SK-N-SH (cell line): ENCODE data around the gene DAP. TPM values are rescaled to one million over a fixed set of nuclear protein-coding genes. Genes with fewer than 3 reads are reported as not detected.

Source experiments
- CTCF ChIA-PET: fragments of 300-600, 350-600 bp; formaldehyde crosslinking; extraction: SDS; loops from one replicate; lab custom pipeline; 2021; lab: Yijun Ruan, JAX
- POLR2A ChIA-PET: fragments of 350-600 bp; sonication (Branson Sonifier 250); formaldehyde crosslinking; extraction: SDS; loops from one replicate; lab custom pipeline; 2020; ENCODE audit warnings: antibody characterized with exemption, inconsistent platforms; lab: Yijun Ruan, JAX
- DNase-seq: peaks from one replicate; pipeline ENCODE4 v3.0.0; 2012
- H2AFZ ChIP-seq: fragments of 200-600 bp; sonication (generic); 2 replicates; pipeline ENCODE4 v1.8.1; 2016; ENCODE audit warnings: antibody characterized with exemption, mild to moderate bottlenecking, low read depth
- H3F3A ChIP-seq: fragments of 200-600 bp; sonication (generic); replicated peaks from 2 replicates; pipeline ENCODE3; 2016; ENCODE audit warnings: antibody characterized with exemption, mild to moderate bottlenecking; ENCODE audit not compliant: insufficient read depth
- H3K27ac ChIP-seq, 2 experiments: fragments of 200-500 bp in 1 of 2; fragments of 200-600 bp in 1 of 2; sonication (Bioruptor generic) in 1 of 2; sonication (generic), shearing (Covaris generic) in 1 of 2; 2 replicates each; pipeline versions ENCODE4 v1.5.1 to v1.6.1; 2014 to 2016; ENCODE audit warnings: low read depth in 2 of 2, inconsistent platforms in 1 of 2, low read length in 1 of 2, mild to moderate bottlenecking in 1 of 2, mixed read lengths in 1 of 2
- H3K27me3 ChIP-seq: fragments of 200-600 bp; sonication (generic), shearing (Covaris generic); 2 replicates; pipeline ENCODE4 v1.6.1; 2016; ENCODE audit warnings: mixed run types; ENCODE audit not compliant: insufficient read depth
- H3K36me3 ChIP-seq, 2 experiments: fragments of 200-500 bp in 1 of 2; fragments of 200-600 bp in 1 of 2; sonication (Bioruptor generic) in 1 of 2; sonication (generic) in 1 of 2; replicated peaks in 1 of 2; 2 replicates each; pipeline versions ENCODE3 to v1.5.1; 2014 to 2016; ENCODE audit warnings: low read length in 1 of 2, mild to moderate bottlenecking in 1 of 2; ENCODE audit not compliant: insufficient read depth in 2 of 2, control insufficient read depth in 1 of 2
- H3K4me1 ChIP-seq, 2 experiments: fragments of 200-500 bp in 1 of 2; fragments of 200-600 bp in 1 of 2; sonication (Bioruptor generic) in 1 of 2; sonication (generic), shearing (Covaris generic) in 1 of 2; 2 replicates each; pipeline versions ENCODE4 v1.5.1 to v1.6.1; 2014 to 2016; ENCODE audit warnings: low read depth in 1 of 2, low read length in 1 of 2, mixed run types in 1 of 2; ENCODE audit not compliant: insufficient read depth in 2 of 2, control insufficient read depth in 1 of 2
- H3K4me2 ChIP-seq: fragments of 200-600 bp; sonication (generic), shearing (Covaris generic); 2 replicates; pipeline ENCODE4 v1.6.1; 2017; ENCODE audit warnings: mixed run types
- H3K4me3 ChIP-seq, 2 experiments: fragments of 200-500 bp in 1 of 2; fragments of 200-600 bp in 1 of 2; sonication (Bioruptor generic) in 1 of 2; sonication (generic), shearing (Covaris generic) in 1 of 2; 2 replicates each; pipeline versions ENCODE4 v1.5.1 to v1.8.1; 2014 to 2016; ENCODE audit warnings: low read depth in 2 of 2, inconsistent platforms in 1 of 2, low read length in 1 of 2, mild to moderate bottlenecking in 1 of 2, mixed read lengths in 1 of 2, moderate library complexity in 1 of 2
- H3K79me2 ChIP-seq: fragments of 200-600 bp; sonication (generic); 2 replicates; pipeline ENCODE4 v1.8.1; 2017; ENCODE audit warnings: mild to moderate bottlenecking; ENCODE audit not compliant: insufficient read depth
- H3K9ac ChIP-seq: fragments of 200-600 bp; sonication (generic); 2 replicates; pipeline ENCODE4 v1.6.1; 2017; ENCODE audit warnings: mixed run types
- H3K9me2 ChIP-seq: fragments of 200-600 bp; sonication (generic); 2 replicates; pipeline ENCODE4 v1.6.1; 2017; ENCODE audit warnings: mixed run types
- H3K9me3 ChIP-seq: fragments of 200-600 bp; sonication (generic); 2 replicates; pipeline ENCODE4 v1.6.1; 2017; ENCODE audit warnings: mixed run types, mild to moderate bottlenecking, moderate library complexity
- H4K20me1 ChIP-seq: fragments of 200-600 bp; sonication (generic); 2 replicates; pipeline ENCODE4 v1.6.1; 2017; ENCODE audit warnings: mild to moderate bottlenecking, mixed run types; ENCODE audit not compliant: insufficient read depth
- CHD2 ChIP-seq: fragments of 150-350 bp; IDR thresholded peaks from 2 replicates; pipeline ENCODE4 v1.6.1; 2018; ENCODE audit warnings: low read length; ENCODE audit not compliant: partially characterized antibody
- CTCF ChIP-seq: fragments of 200-600 bp; sonication (generic); IDR thresholded peaks from 2 replicates; pipeline ENCODE4 v1.6.1; 2017; ENCODE audit warnings: antibody characterized with exemption, mild to moderate bottlenecking, moderate library complexity
- ELF1 ChIP-seq: IDR thresholded peaks from 2 replicates; pipeline ENCODE4 v1.4.0; 2012
- FOSL2 ChIP-seq: IDR thresholded peaks from 2 replicates; pipeline ENCODE4 v1.4.0; 2012; ENCODE audit warnings: low read depth, mild to moderate bottlenecking, moderate library complexity, borderline replicate concordance
- FOXM1 ChIP-seq: IDR thresholded peaks from 2 replicates; pipeline ENCODE4 v1.4.0; 2012; ENCODE audit warnings: low read depth, mild to moderate bottlenecking
- GATA2 ChIP-seq: sonication (generic); formaldehyde crosslinking; IDR thresholded peaks from 2 replicates; pipeline ENCODE4 v1.5.0; 2020; ENCODE audit warnings: mild to moderate bottlenecking, missing genetic modification reagents
- IRF3 ChIP-seq: fragments of 150-350 bp; IDR thresholded peaks from 2 replicates; pipeline ENCODE4 v1.6.1; 2016; ENCODE audit warnings: mild to moderate bottlenecking, low read depth, low read length
- MEF2A ChIP-seq: IDR thresholded peaks from 2 replicates; pipeline ENCODE4 v1.4.0; 2012; ENCODE audit warnings: low read depth, borderline replicate concordance
- MXI1 ChIP-seq: IDR thresholded peaks from 2 replicates; pipeline ENCODE4 v1.6.1; 2012; ENCODE audit warnings: mild to moderate bottlenecking, low read depth, low read length, improper control_type of control experiment
- NRF1 ChIP-seq: IDR thresholded peaks from 2 replicates; pipeline ENCODE4 v1.6.1; 2012; ENCODE audit warnings: low read depth, mild to moderate bottlenecking, low read length
- PBX3 ChIP-seq: IDR thresholded peaks from 2 replicates; pipeline ENCODE4; 2012
- RAD21 ChIP-seq: IDR thresholded peaks from 2 replicates; pipeline ENCODE4 v1.6.1; 2012; ENCODE audit warnings: mild to moderate bottlenecking, low read length
- RXRA ChIP-seq: IDR thresholded peaks from 2 replicates; pipeline ENCODE4 v1.4.0; 2012; ENCODE audit warnings: low read depth, mild to moderate bottlenecking, borderline replicate concordance
- SIN3A ChIP-seq: IDR thresholded peaks from 2 replicates; pipeline ENCODE4 v1.6.1; 2012; ENCODE audit warnings: low read depth, mild to moderate bottlenecking, low read length, moderate library complexity, borderline replicate concordance
- TCF12 ChIP-seq: IDR thresholded peaks from 2 replicates; pipeline ENCODE4 v1.4.0; 2012
- WGBS: methylation state at CpG from one replicate; pipeline ENCODE4 v1.1.6; 2017; ENCODE audit warnings: low lambda C conversion rate; 5-methylcytosine and 5-hydroxymethylcytosine counted together
- polyA plus RNA-seq, 3 experiments: library from polyadenylated mRNA; depleted of rRNA; stranded (reverse); fragments of >200 nt; gene quantifications; 2 replicates each; pipeline ENCODE4 v1.2.3, GENCODE V29; 2012

Gene DAP
- polyA plus RNA-seq, 1 of the 3 experiments (the other 2 are of a cell fraction), result 78.2 TPM

- no peak for DNase-seq
- Histone ChIP-seq H3K27ac (peak overlapping the region in 1 of 2 experiments; percentile 2; a peak in 1 of 4 replicates), H3K4me3 (no peak overlapping the region), H3K9me2 (no peaks in the 10 kb centered on the region), H3K9me3 (no peaks in the 10 kb centered on the region), H3K4me1 (peaks cover 14 to 16% of the 10 kb centered on the region in 2 experiments; a peak in 2 of 4 replicates), H3K27me3 (no peaks in the 10 kb centered on the region), H3K36me3 (peaks cover 0 to 5% of the 10 kb centered on the region in 2 experiments), H3K79me2 (peaks cover 29% of the 10 kb centered on the region), H3K4me2 (no peak overlapping the region), H2AFZ (no peak overlapping the region), H3K9ac (no peak overlapping the region), H4K20me1 (peaks cover 10% of the 10 kb centered on the region), H3F3A (peaks cover 19% of the 10 kb centered on the region)
- ChIA-PET POLR2A (no interaction called here), CTCF (interaction anchor here (1.0 kb wide), 1 partner anchor 15 kb away, joined by 3 read pairs; no protein-coding TSS in a partner anchor)
- no peak for TF ChIP-seq RXRA
- TF ChIP-seq MEF2A, result no peak
- no peak for TF ChIP-seq IRF3
- TF ChIP-seq FOXM1, result no peak
- TF ChIP-seq FOSL2, result no peak
- 86% methylated on average over 10 of the region's 10 CpGs for WGBS
These were observed 52.7 kb downstream of the DAP start for GRCh38 chr5:10708189-10708944.

- Histone ChIP-seq H3K4me3 (no peak overlapping the region), H3K36me3 (peaks cover 0 to 5% of the 10 kb centered on the region in 2 experiments), H2AFZ (no peak overlapping the region), H4K20me1 (peaks cover 10% of the 10 kb centered on the region), H3K27ac (0 out of 4 replicates have a peak overlapping the region, but pooled peaks of 1 of the 2 experiments have one; percentile 2), H3K9me3 (no peaks in the 10 kb centered on the region), H3F3A (peaks cover 22% of the 10 kb centered on the region), H3K27me3 (no peaks in the 10 kb centered on the region), H3K4me2 (no peak overlapping the region), H3K9me2 (no peaks in the 10 kb centered on the region), H3K9ac (no peak overlapping the region), H3K79me2 (peaks cover 38% of the 10 kb centered on the region), H3K4me1 (peaks cover 14 to 24% of the 10 kb centered on the region in 2 experiments; a peak in 3 of 4 replicates)
- 81% methylated on average over 13 of the region's 13 CpGs for WGBS
- POLR2A ChIA-PET, result no interaction called here
- no peak for DNase-seq
- TF ChIP-seq CTCF (no peak), FOSL2 (peak; percentile 65), TCF12 (peak; percentile 28; the same call in 1 of the 2 replicates), ELF1 (no peak), MXI1 (no peak), CHD2 (no peak), GATA2 (CRISPR knock-in tag) (no peak), PBX3 (peak; percentile 25), SIN3A (no peak), NRF1 (no peak), RAD21 (no peak)
- CTCF ChIA-PET, result interaction anchor here (1.0 kb wide), 1 partner anchor 16 kb away, joined by 3 read pairs; no protein-coding TSS in a partner anchor
These were observed 53.6 kb downstream of the DAP start for GRCh38 chr5:10707198-10708142.
